DOHH2 (cell line): ENCODE results near the gene RNF8.

ENCODE experiments used
- EZH2phosphoT487 ChIP-seq: fragments of 200-600 bp; sonication (generic); IDR thresholded peaks from 2 replicates; pipeline ENCODE4 v1.6.1; 2017; ENCODE audit warnings: borderline replicate concordance, mild to moderate bottlenecking, antibody characterized with exemption, low read length, moderate library complexity, mixed read lengths
- TF ChIP-seq, protein P1 (sequence below): fragments of 200-600 bp; sonication (generic); IDR thresholded peaks from one replicate; pipeline ENCODE4 v1.5.1; 2014; ENCODE audit warnings: antibody characterized with exemption, mild to moderate bottlenecking, low read depth, low read length; ENCODE audit not compliant: poor library complexity, severe bottlenecking

DNA sequence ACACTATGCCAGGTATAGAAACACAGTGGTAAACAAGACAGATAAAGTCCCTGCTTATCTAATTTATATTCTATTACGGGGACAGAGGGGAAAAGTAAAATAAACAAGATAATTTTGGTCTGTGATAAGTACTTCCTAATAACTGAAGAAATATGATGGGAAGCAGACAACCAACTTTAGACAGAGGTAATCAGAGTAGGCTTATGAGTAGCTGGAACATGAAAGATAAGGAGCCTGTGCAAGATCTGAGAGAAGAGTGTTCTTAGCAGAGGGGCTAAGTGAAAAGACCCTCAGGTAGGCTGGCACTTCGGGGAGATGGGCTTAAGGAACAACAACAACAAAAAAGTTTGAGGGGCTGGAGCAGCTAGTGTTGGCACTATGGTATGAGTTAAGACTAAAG lies 4.1 kb downstream of the RNF8 start:
- TF ChIP-seq, protein P1, sequence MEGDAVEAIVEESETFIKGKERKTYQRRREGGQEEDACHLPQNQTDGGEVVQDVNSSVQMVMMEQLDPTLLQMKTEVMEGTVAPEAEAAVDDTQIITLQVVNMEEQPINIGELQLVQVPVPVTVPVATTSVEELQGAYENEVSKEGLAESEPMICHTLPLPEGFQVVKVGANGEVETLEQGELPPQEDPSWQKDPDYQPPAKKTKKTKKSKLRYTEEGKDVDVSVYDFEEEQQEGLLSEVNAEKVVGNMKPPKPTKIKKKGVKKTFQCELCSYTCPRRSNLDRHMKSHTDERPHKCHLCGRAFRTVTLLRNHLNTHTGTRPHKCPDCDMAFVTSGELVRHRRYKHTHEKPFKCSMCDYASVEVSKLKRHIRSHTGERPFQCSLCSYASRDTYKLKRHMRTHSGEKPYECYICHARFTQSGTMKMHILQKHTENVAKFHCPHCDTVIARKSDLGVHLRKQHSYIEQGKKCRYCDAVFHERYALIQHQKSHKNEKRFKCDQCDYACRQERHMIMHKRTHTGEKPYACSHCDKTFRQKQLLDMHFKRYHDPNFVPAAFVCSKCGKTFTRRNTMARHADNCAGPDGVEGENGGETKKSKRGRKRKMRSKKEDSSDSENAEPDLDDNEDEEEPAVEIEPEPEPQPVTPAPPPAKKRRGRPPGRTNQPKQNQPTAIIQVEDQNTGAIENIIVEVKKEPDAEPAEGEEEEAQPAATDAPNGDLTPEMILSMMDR: no peak
- TF ChIP-seq EZH2phosphoT487: no peak
